Fibroblast of skin of back (primary cell): ENCODE data around the gene KCTD7.
"Not testable (repeated sequence)": the region's sequence is repeated elsewhere in the genome, so short reads cannot be mapped to it uniquely, and the experiment has no call there.

Experiments
- DNase-seq: peaks from one replicate; pipeline ENCODE4 v3.0.0-alpha.2; 2013

KCTD7 gene

DNA sequence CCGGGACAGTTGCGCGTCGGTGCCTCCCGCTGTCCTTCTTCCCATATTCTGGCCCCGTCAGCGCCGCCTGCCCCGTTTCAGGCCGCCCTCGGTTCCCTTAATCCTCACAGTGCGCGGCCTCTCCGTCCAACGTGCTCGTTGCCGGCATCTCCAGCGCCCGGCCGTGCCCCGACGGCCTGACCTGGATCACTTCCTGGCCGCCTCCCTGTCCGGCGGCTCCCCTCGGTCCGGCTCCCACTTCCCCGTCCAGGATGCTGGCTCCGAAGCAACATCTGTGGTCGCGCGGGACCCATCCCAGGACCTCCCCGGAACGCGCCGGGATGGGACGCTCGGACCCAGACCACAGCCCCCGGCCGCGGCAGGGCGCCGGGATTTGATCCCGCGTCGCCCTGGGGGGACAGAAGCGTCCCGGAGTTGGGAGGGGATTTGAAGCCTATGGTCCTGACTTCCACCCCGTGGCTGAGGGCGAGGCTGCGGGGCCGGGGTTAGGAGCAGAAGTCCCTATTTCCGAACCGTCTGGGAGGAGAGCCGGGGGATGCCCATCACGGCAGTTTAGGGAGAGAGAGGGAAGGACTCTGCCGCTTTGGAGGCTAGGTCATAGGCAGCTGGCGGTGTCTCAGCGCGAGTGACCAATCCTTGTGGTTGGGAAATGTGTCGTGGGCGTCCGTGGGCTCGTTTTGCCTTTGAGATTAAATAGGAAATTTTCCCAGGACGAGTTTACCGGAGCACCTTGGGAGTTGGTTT is 53.8 kb downstream of the KCTD7 start:
- DNase-seq = peak; percentile 30

- DNase-seq = peak; percentile 67
Measured at GRCh38 chr7:66683094-66683769, 54.6 kb downstream of the KCTD7 start.

DNA sequence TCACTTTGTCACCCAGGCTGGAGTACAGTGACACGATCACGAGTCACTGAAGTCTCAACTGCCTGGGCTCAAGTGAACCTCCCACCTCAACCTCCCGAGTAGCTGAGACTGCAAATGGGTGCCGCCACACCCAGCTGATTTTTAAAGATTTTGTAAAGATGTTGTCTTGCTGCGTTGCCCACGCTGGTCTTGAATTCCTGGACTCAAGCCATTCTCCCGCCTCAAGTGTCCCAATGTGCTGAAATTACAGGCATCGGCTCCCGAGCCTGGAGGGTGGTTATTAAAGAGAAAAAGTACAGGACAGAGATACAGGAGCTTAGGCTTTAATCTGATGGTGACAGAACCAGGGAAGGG is 55.1 kb downstream of the KCTD7 start:
- DNase-seq = no peak

GRCh38 chr7:66685663-66686062 is 57.0 kb downstream of the KCTD7 start:
- DNase-seq = not testable (repeated sequence)

DNA sequence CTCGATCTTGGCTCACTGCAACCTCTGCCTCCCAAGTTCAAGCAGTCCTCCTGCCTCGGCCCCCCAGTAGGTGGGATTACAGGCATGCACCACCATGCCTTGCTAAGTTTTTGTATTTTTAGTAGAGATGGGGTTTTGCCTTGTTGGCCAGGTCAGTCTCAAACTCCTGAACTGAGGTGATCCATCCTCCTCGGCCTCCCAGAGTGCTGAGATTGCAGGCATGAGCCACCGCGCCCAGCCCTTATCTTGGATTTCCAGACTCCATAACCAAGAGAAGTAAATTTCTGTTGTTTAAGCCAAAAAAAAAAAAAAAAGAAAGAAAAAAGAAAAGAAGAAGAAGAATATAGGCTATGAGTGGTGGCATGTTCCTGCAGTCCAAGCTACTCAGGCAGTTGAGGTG is 58.5 kb downstream of the KCTD7 start:
- DNase-seq = no peak

DNA sequence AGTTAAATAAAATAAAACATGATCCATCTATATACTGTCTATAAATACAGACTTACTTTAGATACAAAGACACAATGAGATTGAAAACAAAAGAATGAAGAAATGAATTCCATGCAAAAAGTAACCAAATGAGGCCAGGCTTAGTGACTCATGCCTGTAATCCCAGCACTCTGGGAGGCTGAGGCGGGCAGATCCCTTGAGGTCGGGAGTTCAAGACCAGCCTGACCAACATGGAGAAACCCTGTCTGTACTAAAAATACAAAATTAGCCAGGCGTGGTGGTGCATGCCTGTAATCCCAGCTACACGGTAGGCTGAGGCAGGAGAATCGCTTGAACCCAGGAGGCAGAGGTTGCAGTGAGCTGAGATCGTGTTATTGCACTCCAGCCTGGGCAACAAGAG is 59.0 kb downstream of the KCTD7 start:
- DNase-seq = not testable (repeated sequence)

- DNase-seq = no peak
Measured at GRCh38 chr7:66689081-66689480, 60.4 kb downstream of the KCTD7 start.

DNA sequence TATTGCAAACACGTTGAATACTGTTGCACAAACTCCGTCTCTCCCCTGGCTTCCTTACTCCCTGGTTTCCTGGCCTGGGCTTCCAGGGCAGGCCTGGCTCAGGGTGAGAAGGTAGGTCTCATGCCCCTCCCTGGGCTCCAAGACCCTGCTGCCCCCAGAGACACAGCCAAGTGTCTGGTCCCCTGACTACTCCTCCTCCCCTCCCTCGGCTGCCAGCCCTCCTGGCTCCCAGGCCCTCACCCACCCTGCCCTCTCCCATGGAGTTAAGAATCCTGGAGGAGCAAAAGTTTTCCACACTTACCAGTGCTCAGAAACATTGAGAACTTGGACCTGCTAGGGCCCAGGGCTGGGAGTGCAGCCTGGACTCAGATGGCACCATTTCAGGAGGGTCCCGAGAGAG is 64.7 kb downstream of the KCTD7 start:
- DNase-seq = no peak
